Stimulated activated CD8-positive, alpha-beta memory T cell treated with anti-CD3 and anti-CD28 coated beads, Interleukin-12 subunit alpha, Interleukin-12 subunit beta, amount 100 ng/mL, for 1 hour (primary cell): ENCODE data around the gene NFATC2IP.
"Not testable (repeated sequence)": the region's sequence is repeated elsewhere in the genome, so short reads cannot be mapped to it uniquely, and the experiment has no call there.

Experiments used
- DNase-seq: peaks from one replicate; pipeline ENCODE4 v3.0.0-alpha.2; 2020; ENCODE audit warnings: low read depth

NFATC2IP gene

DNA sequence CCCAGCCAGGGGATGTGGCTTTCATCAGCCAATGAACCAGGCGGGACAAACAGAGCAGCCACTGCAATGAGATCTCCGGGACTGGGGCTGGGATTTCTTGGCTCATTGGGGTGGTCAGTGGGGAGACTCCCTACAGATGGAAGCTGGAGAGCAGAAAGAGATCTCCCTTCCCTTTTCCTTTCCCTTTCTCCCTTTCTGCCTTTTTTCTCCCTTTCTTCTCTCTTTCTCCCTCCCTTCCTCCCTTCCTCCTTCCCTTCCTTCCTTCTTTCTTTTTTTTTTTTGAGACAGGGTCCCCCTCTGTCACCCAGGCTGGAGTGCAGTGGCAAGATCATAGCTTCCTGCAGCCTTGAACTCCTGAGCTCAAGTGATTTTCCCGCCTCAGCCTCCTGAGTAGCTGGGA lies 48.1 kb downstream of the NFATC2IP start:
- no peak for DNase-seq

DNA sequence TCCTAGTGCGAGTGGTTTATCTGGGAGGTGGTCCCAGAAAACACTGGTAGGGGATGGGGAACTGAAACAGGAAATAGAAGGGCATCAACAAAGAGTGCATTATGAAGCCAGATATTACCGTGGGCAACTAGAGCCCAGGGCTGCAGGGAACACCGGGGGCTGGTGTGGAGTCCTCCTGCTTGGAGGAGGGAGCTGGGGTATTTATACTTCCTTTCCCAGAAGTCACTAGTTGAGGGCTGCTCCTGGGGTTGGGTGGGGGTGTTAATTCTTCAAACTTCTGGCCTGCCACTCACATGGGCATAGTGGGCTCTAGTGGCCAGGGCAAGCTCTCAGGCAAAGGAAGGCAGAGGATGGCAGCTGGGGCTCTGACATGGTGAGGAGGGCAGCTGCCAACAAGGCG lies 48.8 kb downstream of the NFATC2IP start:
- no peak for DNase-seq

DNA sequence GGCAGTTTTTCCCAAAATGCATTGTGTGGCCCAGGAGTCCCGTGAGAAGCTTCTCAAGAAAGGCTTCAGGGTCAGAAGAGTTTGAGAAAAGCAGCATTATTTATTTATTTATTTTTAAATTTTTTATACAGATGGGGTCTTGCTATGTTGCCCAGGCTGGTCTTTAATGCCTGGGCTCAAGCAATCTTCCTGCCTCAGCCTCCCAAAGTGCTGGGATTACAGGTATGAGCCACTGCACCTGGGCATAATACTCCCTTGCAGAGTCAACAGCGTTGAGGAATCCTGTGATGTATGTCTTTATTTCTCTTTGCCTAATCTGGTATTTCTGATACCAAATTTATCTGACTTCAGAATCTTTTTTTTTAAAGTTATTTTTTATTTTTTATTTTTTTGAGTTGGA lies 49.3 kb downstream of the NFATC2IP start:
- DNase-seq: no peak

DNA sequence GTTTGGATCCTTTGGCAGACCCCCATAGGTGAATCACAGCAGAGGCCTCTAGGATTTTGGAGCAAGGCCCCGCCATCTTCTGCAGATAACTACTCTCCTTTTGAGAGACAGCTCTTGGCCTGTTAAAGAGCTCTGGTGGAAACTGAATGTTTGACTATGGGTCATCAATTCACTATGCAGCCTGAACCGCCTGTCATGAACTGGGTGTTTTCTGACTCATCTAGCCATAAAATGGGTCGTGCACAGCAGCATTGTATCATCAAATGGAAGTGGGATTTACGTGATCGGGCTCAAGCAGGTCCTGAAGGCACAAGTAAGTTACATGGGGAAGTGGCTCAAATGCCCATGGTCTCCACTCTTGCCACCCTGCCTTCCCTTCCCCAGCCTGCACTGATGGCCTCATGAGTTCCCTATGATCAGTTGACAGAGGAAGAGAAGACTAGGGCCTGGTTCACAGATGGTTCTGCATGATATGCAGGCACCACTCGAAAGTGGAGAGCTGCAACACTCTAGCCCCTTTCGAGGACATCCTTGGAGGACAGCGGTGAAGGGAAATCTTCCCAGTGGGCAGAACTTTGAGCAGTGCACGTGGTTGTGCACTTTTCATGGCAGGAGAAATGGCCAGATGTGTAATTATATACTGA lies 53.9 kb downstream of the NFATC2IP start:
- not testable (repeated sequence) for DNase-seq

DNA sequence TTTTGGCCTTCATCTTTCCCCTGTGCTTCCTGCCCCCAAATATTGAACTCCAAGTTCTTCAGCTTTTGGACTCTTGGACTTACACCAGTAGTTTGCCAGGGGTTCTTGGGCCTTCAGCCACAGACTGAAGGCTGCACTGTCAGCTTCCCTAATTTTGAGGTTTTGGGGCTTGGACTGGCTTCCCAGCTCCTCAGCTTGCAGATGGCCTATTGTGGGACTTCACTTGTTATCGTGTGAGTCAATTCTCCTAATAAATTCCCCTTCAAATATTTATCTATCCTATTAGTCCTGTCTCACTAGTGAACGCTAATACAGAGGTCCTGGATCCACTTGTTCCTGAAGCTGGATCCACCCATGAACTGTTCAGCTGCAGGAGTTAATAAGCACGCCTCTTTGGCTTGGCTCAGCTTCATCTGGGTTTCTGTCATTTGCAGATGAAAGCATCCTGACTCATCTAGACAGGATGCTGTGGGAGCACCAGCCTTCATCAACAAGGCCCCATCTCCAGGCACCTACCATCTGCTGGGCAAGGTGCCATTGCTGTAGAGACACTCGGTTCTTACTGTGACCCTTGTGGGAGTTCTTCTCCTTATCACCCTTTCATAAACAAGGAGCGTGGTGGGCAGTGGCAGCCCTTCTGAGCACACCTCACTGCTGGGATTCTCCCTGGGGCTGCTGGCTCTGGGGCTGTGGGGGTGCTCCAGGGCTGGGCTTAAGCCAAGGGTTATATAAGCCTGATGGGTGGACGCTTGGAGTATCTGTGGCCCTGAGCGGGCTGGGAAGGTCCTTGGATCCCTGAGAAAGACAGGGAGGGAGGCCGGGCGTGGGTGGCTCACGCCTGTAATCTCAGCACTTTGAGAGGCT lies 57.2 kb downstream of the NFATC2IP start:
- DNase-seq: peak; percentile 49

DNA sequence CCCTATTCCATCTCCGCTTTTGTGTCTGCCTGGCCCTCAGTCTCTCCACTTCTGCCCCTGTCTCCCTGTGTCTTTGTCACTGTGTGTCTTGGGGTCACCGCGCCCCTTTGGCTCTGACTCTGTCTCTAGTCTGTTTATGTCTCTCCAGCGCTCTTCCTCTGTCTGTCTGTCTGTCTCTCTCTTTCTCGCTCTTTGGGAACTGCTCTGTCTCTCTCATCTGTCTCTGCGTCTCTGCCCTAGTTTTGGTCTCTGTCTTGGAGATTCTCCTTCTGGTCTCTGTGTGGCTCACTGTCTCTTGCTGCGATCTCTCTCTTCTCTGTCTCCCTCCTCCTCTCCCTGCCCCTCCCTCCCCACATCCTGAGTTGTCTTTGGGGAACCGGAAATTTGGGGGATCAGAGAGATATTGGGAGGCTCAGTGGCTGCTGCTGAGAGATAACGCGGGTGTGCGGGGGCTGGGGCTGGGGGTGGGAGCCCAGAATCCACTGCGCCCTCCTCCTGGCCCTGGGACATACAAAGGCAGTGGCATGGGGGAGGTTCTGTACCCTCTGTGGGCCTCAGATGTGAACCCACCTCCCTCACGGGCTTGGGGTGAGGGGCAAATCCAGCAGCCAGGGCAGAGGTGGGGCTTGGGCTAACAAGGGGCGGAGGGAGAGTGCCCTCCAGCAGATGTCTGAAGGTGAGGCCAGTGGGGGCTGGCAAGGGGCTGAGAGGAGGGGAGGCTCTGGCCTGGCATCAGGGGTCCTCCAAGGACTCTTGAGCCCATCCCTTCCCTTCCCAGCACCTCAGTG lies 58.5 kb downstream of the NFATC2IP start:
- DNase-seq: no peak

DNA sequence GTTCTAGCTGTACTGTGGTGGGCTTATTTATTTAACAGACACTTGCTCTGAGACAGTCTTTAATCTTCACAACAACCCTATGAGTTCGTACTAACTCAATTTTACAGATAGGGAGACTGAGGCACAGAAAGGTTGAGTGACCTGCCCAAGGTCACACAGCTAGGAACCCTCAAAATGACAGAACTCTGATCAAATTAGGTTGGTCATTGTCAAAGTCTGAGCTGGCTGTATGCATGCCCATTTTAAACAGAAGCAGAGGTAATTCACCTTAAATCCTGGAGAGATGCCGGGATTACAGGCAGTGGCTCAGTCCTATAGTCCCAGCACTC lies 59.1 kb downstream of the NFATC2IP start:
- DNase-seq: no peak

DNA sequence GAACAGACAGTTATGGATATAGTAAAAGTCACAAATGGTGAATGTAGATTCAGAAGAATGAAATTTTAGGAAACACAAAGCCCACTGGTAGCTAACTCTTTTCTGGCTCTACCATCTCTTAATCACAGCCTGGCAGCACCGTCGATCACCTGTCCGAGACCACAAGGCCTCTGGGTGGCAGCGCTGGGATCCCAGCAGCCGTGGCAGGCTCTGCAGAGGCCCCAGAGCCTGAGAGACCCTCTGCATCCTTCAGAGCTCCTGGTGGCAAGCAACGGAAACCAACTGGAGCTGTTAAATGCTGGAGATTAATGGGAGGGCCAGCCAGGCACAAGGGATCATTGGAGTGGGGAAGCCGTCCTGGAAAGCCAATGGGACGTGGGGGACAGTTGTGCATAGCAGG lies 60.4 kb downstream of the NFATC2IP start:
- no peak for DNase-seq

DNA sequence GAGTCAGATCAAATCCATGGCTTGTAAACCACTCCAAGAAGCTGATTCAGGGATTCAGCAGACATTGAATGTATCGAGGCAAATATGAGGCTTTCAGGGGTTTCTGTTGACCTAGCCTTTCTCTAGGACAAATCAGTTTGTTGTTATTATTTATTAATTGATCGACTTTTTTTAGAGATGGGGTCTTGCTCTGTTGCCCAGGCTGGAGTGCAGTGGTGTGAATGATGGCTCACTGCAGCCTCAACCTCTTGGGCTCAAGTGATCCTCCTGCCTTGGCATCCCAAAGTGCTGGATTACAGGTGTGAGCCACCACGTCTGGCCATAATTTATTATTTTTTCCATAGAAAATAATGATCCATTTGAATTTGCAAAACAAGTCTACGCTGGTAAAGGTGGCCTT lies 61.1 kb downstream of the NFATC2IP start:
- no peak for DNase-seq

DNA sequence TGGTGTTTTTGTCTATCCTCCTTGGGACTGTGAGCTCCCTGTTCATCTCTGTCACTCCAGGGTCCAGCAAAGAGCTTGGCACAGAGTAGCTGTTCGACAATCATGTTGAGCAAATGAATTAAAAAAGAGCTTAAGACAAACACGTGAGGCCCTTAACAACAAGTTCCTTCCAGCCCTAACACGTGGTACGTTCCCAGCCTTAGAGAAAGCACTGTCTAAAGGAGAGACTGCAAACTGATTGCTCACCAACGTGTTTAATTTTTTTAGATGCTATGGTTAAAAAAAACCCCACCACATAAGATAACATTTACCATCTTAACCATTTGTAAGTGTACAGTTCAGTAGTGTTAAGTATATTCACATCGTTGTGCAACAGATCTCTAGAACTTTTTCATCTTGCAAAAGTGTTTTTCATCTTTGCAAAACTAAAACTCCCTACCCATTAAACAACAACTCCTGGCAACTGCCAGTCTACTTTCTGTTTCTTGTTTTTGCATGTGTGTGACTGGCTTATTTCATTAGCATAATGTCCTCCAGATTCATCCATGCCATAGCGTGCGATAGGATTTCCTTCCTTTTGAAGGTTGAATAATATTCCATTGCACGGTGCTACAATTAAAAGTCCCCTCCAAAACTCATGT lies 62.3 kb downstream of the NFATC2IP start:
- DNase-seq: no peak

DNA sequence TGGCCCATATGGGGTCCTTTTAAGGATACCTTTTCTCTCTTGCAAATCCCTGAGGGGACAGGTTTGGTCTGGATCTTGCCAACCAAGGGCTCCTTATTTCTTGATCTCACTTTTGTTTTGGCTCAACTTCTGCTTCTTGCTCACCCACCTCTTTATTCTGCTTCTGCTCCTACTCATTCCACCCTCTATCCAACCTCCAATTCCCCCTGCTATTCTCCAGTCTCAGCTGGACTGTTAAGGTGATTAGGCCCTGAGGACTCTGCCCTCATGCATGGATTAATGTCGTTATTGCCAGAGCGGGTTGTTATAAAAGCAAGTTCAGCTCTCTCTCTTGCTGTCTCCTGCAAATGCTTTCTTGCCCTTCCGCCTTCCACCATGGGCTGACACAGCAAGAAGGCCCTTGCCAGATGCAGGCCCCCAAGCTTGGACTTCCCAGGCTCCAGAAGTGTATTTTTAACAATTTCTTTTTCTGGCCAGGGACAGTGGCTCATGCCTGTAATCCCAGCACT lies 63.9 kb downstream of the NFATC2IP start:
- DNase-seq: no peak
